ENCODE results near the gene SUMO2.
A peak's percentile ranks its signal among the peaks of the same experiment; 100 is the strongest.

SUMO2 gene

DNA sequence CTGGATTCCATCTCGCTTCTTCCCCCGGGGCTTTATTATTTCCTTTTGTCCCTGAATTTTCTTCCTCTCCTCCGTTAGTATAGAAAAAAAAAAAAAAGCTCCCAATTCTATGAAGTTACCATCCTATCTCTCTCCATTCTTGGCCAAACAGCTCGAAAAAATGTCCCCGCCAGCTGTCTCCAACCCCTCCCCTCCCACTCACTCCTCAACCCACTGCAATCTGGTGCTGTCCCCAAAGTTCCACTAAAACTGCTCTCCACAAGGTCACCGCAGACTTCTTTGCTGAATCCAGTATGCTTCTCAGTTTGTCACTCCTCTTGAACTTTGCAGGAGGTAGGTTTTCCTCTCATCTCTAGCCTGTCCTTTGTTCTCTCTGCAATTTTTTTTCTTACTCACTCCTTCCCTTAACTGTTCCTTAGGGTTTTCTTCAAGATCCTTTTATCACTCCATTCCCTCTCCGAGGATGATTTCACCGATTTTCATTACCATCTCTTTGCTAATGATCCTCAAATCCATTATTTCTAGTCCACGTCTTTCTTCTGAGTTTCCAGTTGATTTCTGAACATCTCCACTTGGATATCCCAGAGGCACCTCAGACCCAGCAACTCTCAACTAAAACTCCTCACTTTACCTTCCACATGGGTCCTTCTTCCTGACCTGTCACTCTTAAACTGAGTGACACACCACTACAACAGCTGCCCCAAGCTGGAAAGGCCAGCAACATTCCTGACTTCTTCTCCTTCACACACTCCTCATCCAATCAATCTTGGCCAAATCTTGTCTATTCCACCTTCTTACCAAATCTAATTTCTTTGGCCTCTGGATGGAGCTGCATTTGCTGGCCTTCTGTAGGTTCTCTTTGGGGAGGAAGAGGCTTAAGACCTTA is 1.5 kb upstream of the SUMO2 start:
- in situ Hi-C loops (cut with HindIII; ENCODE audit: low sequenced_read_pairs) = no loop called here
- TF ChIP-seq, protein P1, sequence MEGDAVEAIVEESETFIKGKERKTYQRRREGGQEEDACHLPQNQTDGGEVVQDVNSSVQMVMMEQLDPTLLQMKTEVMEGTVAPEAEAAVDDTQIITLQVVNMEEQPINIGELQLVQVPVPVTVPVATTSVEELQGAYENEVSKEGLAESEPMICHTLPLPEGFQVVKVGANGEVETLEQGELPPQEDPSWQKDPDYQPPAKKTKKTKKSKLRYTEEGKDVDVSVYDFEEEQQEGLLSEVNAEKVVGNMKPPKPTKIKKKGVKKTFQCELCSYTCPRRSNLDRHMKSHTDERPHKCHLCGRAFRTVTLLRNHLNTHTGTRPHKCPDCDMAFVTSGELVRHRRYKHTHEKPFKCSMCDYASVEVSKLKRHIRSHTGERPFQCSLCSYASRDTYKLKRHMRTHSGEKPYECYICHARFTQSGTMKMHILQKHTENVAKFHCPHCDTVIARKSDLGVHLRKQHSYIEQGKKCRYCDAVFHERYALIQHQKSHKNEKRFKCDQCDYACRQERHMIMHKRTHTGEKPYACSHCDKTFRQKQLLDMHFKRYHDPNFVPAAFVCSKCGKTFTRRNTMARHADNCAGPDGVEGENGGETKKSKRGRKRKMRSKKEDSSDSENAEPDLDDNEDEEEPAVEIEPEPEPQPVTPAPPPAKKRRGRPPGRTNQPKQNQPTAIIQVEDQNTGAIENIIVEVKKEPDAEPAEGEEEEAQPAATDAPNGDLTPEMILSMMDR (IDR thresholded peaks at IDR 0.05; ENCODE audit: low read depth, low read length, missing control alignments) = no peak
- no peak for DNase-seq (ENCODE audit: low read depth)
- H3K4me3 ChIP-seq (ENCODE audit: low read depth, low read length) = no peak overlapping the region

DNA sequence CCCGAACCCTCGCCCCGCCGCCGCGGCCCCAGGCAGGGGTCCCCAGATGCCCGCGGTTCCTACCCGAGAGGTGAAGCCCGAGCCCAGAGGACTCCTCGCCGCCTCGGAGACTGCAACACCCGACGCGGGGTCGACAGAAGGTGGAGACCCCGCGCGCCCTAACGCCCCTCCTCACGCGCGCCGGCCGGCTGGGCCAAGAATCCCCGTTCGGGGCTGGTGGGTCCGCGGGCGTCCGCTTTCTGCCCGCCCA is 515 bp downstream of the SUMO2 start:
- in situ Hi-C loops (cut with HindIII; ENCODE audit: low sequenced_read_pairs) = no loop called here
- TF ChIP-seq, protein P1 (IDR thresholded peaks at IDR 0.05; ENCODE audit: low read depth, low read length, missing control alignments) = no peak
- peak overlapping the region; percentile 82 for H3K4me3 ChIP-seq (ENCODE audit: low read depth, low read length)
- no peak for DNase-seq (ENCODE audit: low read depth)

DNA sequence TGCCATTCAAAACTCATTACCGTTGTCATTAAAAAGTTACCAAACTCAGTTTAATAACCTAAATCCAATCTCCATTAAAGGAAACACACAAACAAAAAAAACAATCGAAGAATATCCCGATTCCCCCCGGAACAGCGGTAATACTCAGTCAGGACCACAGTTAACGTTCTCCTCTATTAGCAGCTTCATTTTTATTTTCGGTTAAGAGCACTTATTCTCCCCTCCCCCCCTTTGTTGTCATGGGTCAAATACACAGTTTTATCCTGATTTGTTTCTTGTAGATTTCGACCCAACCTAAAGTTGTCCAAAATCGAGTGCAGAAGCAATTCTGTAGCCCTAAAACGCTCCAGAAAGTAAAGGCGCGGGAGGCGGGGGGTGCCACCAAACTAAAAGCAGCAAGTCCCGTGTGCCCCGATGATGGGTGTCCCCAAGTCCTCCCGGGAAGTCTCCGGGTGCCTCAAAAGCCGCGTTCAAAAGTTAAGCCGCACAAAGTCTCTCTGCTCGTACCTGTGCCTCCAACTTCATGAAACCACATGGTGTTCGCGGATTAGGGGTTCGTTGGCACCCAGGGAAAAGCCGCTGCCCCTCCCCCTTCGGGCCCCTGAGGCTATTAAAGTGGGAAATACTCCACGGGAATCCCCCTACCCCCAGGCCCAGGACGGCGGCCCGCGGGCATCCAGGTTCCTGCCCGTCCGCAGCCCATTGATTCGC is 996 bp downstream of the SUMO2 start:
- in situ Hi-C loops (cut with HindIII; ENCODE audit: low sequenced_read_pairs) = no loop called here
- TF ChIP-seq, protein P1 (IDR thresholded peaks at IDR 0.05; ENCODE audit: low read depth, low read length, missing control alignments) = no peak
- DNase-seq (ENCODE audit: low read depth) = no peak
- H3K4me3 ChIP-seq (ENCODE audit: low read depth, low read length) = peak overlapping the region; percentile 82

DNA sequence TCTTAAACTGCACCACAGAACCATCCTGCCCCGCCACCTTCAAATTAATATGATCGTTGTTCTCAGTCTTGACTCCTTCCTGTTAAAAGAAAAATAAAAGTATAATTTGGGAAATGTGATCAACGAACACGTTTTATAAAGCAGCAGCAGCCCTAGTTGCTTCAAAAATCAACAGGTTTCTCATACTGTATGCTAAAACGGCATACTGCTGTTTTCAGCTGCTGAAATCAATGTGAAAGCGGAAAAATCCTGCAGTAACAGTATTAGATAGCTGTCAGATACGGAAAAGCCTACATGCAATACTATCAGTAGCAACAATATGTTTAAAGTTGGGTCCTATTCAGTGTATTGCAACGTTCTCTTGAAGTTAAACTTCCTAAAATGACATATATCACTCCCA is 1.6 kb downstream of the SUMO2 start:
- TF ChIP-seq, protein P1 (IDR thresholded peaks at IDR 0.05; ENCODE audit: low read depth, low read length, missing control alignments) = no peak
- H3K4me3 ChIP-seq (ENCODE audit: low read depth, low read length) = peak overlapping the region; percentile 82
- in situ Hi-C loops (cut with HindIII; ENCODE audit: low sequenced_read_pairs) = no loop called here
- DNase-seq (ENCODE audit: low read depth) = no peak

DNA sequence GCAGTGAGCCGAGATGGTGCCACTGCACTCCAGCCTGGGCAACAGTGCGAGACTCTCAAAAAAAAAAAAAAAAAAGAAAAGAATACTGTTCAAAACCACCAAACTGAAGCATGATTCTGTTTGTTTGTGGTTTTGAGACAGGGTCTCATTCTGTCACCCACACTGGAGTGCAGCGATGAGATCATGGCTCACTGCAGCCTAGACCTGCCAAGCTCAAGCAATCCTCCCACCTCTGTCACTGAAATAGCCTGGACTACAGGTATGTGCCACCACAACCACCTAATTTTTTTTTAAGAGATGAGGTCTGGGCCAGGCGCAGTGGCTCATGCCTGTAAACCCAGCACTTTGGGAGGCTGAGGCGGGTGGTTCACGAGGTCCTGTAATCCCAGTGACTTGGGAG is 4.3 kb downstream of the SUMO2 start:
- in situ Hi-C loops (cut with HindIII; ENCODE audit: low sequenced_read_pairs) = no loop called here
- no peak for DNase-seq (ENCODE audit: low read depth)
- TF ChIP-seq, protein P1 (IDR thresholded peaks at IDR 0.05; ENCODE audit: low read depth, low read length, missing control alignments) = no peak

DNA sequence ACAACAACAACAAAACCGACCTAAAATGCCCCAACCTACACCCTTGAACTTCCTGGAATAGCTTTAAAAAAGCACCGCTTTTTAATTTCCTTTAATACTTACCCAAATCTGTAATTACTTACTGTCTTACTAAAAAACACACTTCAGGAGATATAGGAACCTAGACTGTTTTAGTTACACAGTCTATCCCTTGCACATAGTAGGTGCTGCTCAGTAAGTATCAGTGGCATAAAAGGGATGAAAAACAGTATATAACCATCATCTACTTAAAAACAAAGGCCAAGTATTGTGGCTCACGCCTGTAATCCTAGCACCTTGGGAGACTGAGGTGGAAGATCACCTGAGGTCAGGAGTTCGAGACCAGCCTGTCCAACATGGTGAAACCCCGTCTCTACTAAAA is 6.1 kb downstream of the SUMO2 start:
- no peak overlapping the region for H3K4me3 ChIP-seq (ENCODE audit: low read depth, low read length)
- DNase-seq (ENCODE audit: low read depth) = no peak
- in situ Hi-C loops (cut with HindIII; ENCODE audit: low sequenced_read_pairs) = no loop called here
- TF ChIP-seq, protein P1 (IDR thresholded peaks at IDR 0.05; ENCODE audit: low read depth, low read length, missing control alignments) = no peak

More for the DNA sequence above, 4.3 kb downstream of the SUMO2 start:
- H3K4me3 ChIP-seq (ENCODE audit: low read depth, low read length) = no peak overlapping the region

Data from astrocyte of the cerebellum (primary cell).